Dedifferentiated amniotic fluid mesenchymal stem cell (primary cell): ENCODE measurements around the gene FLYWCH1.

ENCODE experiments used
- DNase-seq: peaks from one replicate; pipeline ENCODE4 v3.0.0-alpha.2; 2016; ENCODE audit errors: extremely low spot score

The FLYWCH1 gene

DNA sequence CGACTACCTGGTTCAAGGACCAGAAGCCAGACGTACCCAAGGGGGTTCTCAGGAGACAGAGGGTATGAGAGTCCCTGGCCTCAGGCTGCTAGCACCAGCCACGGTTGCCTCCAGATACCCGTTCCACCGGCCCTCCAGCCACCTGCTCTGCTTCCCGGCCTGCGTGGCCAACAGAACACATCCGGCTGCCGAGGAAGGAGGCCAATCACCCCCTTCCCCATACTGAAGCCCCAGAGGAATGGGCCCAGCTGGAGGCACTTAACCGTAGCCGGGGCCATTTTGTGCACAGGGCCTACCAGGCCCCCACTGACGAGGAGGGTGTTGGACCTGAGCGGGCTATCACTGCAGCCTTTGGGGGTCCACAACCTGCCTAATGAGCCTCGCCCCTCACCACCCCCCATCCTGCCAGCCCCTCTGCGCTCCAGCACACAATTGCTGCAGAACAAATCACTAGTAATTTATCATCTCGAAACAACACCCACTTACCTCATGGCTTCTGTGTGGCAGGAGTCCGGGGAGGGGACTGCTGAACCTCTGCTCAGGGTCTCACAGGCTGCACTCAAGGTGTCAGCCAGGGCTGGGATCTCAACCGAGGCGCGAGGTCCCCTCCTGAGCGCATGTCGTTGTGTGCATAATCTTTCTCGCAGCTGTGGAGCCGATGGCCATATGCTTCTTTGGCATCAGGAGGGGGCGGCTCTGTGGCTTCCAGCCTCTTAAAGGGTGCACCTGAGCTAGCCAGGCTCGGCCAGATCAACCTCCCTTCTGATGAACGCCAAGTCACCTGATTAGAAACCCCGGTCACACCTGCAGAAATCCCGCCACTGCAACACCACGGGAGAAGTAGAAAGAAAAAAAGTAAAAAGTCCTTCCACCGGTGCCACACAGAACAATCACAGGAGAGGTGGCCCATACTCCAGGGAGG lies 42.2 kb downstream of the FLYWCH1 start:
- no peak for DNase-seq

DNA sequence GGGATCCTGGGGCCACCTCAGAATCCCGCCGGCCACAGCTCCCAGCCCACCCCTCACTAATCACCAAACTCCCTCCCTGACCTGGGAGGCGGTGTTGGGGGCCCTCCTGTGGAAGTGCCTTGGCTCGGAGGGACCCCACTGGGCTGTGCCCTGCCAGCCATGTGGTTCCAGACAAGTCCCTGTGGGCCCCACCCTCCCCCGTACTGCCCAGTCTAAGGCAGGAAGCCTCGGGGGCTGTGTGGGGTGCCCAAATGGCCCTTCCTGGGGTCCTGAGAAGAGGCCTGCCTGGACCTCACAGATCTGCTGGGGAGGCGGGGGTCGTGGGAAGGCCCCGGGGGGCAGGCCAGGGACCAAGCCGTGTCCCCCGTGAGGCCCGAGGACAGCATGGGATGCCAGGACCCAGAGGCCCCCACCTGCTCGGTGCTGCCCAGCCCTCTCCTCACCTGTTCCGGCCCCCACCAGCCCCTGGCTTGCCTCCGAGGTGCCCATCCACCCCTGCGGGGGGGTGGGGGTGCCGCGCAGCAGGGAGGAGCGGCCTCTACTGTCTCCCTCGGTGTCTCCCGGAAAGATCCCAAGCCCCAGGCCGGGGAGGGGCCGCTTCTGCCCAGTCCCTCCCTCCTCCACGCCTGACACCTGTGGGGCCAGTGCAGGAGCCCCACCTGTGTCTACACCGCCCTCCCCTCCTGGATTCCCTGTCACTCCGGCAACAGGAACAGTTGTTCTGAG lies 43.1 kb downstream of the FLYWCH1 start:
- no peak for DNase-seq

DNA sequence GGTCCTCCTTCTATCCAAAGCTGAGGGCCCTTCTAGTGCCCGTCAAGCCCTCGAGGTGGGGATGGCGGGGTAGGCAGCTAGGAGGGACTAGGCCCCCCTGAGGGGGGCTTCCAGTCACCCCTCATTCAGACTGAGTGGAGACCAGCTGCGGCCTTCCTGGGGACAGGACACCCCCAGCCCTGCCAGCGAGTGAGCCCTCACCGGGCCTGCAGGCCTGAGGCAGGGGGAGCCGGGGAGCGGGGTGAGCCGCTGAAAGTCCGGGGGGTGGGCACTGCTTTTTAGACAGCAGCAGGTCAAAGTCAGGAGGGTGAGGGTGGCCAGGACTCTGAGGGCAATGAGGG lies 43.7 kb downstream of the FLYWCH1 start:
- DNase-seq, result no peak

DNA sequence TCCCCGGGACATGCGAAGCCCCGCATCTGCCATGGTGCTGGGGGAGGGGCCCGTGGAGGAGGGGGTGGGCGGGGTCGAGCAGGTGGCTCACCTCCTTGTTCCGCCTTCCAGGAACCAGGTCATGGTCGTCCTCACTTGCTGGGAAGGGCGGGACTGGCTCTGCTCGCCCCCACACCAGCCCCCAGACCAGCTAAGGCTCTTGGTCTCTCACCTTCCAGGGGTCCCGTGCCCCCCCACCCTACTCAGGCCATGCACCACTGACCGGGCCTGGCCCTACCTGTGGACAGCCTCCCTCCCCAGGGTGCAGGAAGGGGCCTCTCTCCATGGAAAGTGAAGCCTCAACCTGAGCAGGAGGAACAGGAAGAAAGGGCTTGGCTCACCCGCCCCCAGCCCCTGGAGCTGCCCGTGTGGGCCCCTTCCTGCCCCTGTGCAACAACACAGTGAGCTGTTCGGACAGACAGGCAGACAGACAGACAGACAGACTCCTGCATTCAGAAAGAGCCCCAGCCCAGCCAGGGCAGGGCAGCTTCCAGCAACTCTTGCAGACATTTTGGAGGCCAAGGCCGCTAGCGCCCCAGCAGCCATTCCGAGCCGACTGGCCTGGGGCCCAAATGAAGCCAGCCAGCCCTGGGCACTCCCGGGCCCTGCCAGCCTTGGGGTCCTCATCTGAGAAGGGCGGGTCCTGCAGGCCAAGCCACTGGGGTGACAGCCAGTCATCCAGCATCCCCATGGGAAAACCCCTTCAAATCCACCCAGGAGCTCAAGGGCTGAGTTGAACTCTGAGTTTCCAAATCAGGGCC lies 44.2 kb downstream of the FLYWCH1 start:
- no peak for DNase-seq

DNA sequence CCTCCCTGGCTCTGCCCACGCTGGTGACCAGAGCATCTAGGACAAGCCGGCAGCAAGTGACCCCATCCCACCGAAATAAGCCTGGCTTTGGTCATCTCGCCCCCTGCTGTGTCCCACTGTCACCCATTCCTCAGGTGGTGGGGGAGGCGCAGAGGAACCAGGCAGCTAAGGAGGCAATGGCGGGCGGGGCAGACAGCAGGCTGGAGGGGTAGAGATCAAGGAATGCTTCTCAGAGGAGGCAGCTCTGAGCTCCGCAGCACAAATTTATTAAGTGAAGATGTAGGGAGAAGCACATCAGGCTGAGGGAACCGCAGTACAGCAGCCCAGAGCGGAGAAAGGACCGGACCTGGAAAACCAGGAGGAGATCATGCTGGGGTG lies 44.8 kb downstream of the FLYWCH1 start:
- DNase-seq, result no peak

DNA sequence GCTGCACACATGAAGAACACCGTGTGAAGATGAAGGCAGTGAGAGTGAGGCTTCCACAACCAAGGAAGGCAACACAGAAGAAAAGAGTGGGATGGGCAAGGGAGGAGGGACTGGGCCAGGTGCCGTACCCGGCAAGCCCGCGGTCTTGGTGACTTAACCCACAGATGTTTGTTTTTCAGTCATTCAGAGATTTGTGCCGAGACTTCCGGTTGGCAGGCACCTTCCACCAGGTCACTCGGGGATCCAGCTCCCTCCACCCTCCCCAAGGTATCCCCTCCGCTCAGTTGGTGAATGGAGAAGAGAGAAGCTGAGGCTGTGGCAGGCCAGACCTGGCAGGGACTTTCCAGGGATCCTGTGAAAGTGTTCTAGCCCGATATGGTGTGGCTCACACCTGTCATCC lies 47.5 kb downstream of the FLYWCH1 start:
- DNase-seq, result no peak

DNA sequence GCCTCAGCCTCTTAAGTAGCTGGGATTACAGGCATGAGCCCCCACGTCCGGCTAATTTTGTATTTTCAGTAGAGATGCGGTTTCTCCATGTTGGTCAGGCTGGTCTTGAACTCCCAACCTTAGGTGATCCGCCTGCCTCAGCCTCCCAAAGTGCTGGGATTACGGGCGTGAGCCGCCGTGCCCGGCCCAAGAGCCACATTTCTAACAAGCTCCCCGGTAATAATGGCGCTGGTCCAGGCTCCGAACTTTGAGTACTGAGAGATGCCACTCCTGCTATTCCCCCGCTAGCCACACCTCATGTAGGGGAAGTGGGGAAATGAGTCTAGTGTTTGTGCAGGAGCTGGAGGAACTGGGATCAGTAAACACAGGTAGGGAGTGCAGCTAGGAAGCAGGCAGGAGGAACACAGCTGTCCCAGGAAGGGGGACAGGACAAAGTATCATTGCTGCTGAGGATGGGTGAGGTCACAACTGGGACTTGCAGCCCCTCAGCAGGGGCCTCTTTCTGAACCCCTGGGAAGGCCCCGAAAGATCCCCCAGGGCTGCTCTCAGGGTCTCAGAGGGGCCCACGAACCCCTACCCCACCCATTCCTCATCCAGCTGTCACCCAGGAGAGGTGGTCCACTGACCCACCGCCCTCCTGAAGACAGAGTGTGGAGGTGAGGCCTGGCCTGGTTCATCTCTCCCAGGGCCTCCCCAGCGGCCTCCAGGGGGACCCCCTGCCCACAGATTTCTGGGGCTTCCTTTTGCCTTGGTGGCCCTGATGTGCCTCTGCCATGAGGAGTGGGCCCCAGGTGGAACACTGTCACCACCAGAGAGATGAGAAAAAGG lies 48.7 kb downstream of the FLYWCH1 start:
- DNase-seq, result no peak

DNA sequence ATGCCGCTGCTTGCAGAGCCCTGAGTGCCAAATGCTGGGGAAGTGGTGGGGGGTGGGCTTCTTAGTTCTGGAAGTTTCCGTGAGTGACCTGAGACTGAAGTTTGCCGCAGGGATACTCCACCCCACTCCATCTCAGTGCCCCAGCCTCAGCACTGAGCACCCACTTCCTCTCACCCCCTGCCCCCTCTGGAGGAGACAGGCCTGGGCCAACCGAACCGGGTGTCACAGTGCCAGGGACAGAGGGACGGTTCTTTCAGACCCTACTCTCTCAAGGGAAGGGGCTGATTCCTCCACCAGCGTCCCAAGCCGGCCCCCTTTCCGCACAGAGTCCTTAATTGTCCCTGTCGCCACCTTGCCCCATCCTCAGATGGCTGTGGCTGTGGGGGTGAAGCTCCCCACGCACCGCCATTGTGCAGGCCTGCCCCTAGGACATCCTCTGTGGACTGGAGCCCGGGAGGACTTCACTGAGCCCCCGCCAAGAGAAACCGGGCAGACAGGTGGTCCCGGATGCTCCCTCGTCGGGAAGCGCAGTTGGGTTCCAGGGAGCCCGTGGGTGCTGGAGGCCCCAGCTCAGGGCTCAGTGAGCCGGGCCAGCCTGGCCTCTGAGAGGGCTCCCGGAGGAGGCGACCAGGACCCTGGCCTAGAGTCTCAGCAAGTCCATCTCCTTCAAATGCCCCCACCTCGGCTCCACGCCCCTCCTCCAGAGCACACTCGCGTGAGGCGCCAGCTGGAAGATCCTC lies 50.8 kb downstream of the FLYWCH1 start:
- no peak for DNase-seq

DNA sequence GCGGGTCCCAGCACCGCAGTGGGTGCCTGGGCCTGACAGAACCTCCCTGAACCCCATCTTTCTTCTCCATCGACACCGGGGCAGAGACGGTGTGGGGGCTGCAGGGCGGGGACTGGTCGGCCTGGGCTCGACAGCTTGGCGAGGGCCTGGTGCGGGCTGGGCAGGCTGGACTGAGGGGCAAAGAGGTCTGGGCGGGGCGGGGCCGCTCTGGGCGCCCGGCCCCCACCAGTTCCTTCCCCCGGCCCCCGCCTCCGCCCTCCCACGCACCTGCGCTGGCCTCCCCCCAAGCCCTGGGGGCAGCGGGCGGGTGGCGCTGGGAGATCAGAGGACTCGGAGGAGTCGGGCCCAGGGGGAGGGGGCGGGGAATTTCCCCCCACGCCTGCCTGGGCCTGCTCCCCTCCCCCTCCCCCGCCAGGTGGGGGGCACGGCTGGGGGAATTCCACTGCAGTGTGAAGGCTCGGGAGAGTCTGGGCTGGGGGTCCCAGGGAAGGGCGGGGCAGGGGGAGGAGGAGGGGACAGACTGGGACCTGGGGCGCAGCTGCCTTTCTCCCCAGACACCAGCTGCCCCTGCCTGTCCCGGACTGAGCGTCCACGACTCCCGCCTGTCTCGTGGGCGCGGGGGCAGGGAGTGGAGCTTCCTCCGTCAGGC lies 51.5 kb downstream of the FLYWCH1 start:
- DNase-seq, result no peak

DNA sequence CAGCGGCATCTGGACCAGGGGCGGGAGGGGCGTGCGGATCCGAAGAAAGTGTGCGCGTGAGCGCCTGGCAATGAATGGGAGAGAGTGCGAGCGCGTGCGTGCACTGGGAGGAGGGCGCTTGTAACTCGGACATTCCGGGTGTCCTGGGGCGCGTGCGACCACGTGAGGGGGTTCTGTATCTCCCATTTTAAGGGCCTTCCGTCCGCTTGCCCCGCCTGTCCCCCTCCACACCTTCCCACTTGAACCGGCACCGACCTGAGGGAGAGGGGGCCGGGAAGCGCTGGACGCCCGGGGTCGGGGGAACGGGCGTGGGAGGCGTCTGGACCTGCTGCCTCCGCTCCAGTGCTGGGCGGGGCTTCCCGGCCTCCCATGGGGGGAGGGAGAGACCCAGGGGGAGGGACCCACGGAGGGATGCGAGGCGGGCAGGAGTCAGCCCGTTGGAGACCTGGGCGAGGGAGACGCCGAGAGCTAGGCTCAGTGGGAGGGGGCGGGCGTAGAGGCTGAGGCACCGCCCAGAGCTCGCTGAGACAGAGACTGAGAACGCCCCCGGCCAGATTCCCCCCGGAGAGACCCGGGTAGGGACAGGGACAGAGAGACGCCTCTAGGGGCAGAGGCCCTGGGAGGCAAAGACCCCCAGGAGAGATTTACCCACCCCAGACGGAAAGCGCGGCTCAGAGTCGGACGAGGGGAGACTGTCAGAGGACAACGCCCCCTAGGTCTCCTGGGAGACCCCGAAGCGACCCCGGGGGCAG lies 52.2 kb downstream of the FLYWCH1 start, which contains the start of gene KREMEN2:
Gene KREMEN2 (plus strand): TSS at position 553 of the 752 bp plus-strand sequence. CDS start 246 bp downstream, outside the sequence.
- DNase-seq, result no peak

DNA sequence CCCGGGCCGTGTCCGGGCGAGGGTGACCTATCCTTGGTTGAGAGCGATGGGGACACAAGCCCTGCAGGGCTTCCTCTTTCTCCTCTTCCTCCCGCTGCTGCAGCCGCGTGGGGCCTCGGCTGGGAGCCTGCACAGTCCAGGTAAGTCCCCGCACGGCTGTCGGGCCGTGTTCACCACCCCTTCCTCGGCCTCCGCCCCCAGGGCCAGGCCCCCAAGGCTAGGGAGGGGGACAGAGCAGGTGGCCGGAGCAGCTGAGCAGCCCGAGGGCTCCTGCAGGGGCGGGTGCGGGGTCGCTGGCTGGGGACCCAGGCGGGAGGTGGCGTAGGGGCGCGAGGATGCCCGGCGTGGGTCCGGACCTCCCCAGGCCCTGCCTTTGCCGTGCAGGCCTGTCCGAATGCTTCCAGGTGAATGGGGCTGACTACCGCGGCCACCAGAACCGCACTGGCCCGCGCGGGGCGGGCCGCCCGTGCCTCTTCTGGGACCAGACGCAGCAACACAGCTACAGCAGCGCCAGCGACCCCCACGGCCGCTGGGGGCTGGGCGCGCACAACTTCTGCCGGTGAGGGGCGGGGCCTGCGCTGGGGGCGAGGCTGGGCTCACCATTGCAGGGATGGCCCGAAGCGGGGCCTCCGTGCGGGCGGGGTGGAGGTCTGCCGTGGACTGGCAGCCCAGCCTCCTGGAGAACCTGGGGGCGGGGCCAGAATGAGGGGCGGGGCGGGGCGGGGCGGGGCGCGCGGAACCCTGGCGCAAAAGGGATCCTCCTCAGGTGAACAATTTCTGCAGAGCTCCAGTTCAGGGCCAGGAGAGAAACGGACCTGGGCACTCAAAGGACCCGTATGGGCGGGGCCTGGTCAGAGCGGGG lies 53.0 kb downstream of the FLYWCH1 start:
- DNase-seq, result no peak

DNA sequence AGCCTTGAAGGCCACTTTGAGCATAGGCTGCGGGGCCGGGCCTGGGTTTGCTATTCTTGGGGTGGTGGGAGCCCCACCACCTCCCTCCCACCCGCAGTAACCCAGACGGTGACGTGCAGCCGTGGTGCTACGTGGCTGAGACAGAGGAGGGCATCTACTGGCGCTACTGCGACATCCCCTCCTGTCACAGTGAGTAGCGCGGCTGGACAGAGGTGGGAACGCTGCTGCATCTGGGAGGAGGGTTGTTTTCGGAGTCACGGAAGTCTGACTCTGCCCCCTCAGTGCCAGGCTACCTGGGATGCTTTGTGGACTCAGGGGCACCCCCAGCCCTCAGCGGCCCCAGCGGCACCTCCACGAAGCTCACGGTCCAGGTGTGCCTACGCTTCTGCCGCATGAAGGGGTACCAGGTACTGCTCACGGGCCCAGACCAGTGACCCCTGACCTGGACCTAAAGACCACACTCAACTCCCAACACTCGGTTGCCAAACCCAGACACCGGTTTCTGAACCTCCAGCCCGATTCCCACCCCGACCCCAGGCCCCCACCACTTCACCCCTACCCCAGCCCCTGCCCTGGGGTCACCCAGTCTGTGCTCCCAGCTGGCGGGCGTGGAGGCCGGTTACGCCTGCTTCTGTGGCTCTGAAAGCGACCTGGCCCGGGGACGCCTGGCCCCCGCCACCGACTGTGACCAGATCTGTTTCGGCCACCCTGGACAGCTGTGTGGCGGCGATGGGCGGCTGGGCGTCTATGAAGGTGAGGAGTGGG lies 54.5 kb downstream of the FLYWCH1 start:
- DNase-seq, result no peak

DNA sequence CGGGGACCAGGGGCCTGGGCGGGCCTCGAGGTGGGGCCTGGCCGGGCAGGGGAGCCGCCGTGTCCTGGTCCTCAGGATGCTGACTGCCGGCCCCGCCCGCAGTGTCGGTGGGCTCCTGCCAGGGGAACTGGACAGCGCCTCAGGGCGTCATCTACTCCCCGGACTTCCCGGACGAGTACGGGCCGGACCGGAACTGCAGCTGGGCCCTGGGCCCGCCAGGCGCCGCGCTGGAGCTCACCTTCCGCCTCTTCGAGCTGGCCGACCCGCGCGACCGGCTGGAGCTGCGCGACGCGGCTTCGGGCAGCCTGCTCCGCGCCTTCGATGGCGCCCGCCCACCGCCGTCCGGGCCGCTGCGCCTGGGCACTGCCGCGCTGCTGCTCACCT lies 55.1 kb downstream of the FLYWCH1 start:
- DNase-seq, result no peak

DNA sequence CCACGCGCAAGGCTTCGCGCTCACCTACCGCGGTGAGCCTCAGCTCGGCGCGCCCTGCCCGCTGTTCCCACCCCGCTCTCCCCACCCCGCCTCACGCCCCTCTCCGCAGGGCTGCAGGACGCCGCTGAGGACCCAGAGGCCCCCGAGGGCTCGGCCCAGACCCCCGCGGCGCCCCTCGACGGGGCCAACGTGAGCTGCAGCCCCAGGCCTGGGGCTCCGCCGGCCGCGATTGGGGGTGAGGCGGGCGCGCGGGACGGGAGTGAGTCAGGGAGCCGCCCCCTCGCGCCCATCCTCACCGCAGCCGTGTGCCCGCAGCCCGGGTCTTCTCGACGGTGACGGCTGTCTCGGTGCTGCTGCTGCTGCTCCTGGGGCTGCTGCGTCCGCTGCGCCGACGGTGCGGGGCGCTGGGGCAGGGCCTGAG lies 55.5 kb downstream of the FLYWCH1 start:
- no peak for DNase-seq

DNA sequence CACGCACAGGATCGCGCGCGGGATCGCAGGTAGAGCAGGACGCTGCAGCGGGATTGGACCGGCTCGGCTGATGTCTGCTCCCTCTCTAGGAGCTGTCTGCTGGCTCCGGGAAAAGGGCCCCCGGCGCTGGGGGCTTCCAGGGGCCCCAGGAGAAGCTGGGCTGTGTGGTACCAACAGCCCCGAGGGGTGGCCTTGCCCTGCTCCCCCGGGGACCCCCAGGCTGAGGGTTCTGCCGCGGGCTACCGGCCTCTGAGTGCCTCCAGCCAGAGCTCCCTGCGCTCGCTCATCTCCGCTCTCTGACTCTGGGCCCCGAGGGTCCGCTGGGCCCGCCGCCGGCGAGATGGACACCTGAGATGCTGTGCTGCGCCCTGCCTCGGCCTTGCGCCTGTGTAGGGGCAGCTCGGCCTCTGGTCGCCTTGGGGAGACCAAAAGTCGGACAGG lies 56.0 kb downstream of the FLYWCH1 start:
- DNase-seq, result no peak

DNA sequence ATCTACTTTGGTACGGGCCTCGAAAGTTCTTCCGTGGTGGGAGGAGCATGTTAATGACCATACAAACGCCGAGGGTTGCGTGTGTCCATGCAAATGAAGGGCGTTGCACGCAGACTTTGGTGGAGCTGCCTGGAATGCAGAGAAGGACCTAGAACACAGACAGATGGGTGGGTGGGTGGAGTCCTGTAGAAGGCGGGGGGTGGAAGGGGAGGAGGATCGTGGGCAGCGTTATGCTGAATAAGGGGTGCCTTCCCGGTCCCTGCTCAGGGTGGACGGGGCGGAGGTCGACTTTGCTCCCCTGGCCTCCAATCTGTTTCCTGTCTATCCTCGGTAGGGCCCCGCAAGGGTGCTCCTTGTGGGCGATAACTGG lies 56.6 kb downstream of the FLYWCH1 start:
- DNase-seq, result no peak

DNA sequence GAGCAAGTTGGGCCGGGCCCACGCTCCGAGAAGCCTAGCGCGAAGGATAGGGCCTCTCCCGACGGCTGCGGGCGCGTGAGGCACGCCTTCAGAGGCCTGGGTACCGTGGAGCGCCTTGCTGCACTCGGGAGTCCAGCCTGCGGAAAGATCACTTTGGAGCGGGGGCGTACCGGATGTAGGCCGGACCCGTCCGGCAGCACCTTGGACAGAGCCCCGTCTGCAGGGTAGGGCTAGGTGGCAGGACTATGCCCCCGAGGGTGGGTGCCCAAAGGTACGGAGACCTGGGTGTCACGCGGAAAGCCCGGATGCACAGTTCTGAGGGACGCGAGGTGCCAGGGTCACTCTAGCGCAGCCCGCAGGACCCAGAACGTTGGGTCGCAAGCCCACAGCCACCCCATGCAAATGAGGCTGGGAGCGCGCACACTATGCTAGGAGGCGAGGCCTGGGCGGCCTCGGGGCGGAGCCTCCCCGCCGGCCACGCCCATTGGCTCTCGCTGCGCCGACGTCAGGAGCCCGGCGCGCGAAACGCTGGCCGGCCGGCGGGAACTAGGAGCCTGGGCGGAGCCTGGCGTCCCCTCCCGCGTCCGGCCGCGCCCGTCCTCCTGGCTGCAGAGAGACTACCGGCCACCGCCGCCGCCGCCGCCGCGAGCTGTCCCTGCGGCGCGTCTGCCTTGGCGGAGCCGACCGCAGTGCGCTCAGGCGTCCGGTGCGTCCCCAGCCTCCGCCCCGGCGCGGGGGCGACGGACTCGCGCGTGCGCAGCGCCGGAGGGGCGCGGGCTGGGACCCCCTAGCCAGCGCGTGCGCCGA lies 57.2 kb downstream of the FLYWCH1 start, which contains the start of gene PAQR4:
Gene PAQR4 (plus strand): TSS at position 611 of the 807 bp plus-strand sequence. CDS start 327 bp downstream, outside the sequence.
- DNase-seq, result peak; percentile 47
